Measurements from ENCODE around the gene SART3. TPM values are rescaled to one million over a fixed set of nuclear protein-coding genes. Genes with fewer than 3 reads are reported as not detected.

The SART3 gene
- total and polyA plus RNA-seq, 8 donors = 35.1 to 81.7 (median 64.3) TPM

- peak overlapping the region in 1 of 2 donors; percentile 8 for H3K27ac ChIP-seq
- H3K4me3 ChIP-seq = peak overlapping the region; percentile 30 to 34
- H3K4me1 ChIP-seq = no peaks in the 10 kb centered on the region
- TF ChIP-seq CTCF (IDR thresholded peaks at IDR 0.05) = no peak
- ATAC-seq (peak; percentile 10), DNase-seq (no peak)
- intact Hi-C loops (cut with DNase I) = no loop called here
- no peaks in the 10 kb centered on the region for H3K36me3 ChIP-seq
- no peaks in the 10 kb centered on the region for H3K9me3 ChIP-seq
- peaks cover 0 to 3% of the 10 kb centered on the region in 2 donors for H3K27me3 ChIP-seq
These were observed 36.0 kb upstream of the SART3 start for GRCh38 chr12:108596854-108597558.

GRCh38 chr12:108595711-108596647, 35.0 kb upstream of the SART3 start:
- TF ChIP-seq CTCF (IDR thresholded peaks at IDR 0.05) = no peak
- Histone ChIP-seq H3K4me3 (peak overlapping the region; percentile 30 to 34), H3K4me1 (no peaks in the 10 kb centered on the region), H3K27ac (peak overlapping the region in 1 of 2 donors; percentile 8), H3K9me3 (no peaks in the 10 kb centered on the region), H3K36me3 (no peaks in the 10 kb centered on the region), H3K27me3 (peaks cover 0 to 3% of the 10 kb centered on the region in 2 donors)
- intact Hi-C loops (cut with DNase I) = no loop called here
- ATAC-seq (no peak), DNase-seq (no peak)

GRCh38 chr12:108594960-108595710, 34.2 kb upstream of the SART3 start:
- DNase-seq = no peak
- ATAC-seq = no peak
- Histone ChIP-seq H3K27ac (no peak overlapping the region), H3K36me3 (no peaks in the 10 kb centered on the region), H3K27me3 (peaks cover 0 to 3% of the 10 kb centered on the region in 2 donors), H3K4me3 (no peak overlapping the region), H3K4me1 (no peaks in the 10 kb centered on the region), H3K9me3 (no peaks in the 10 kb centered on the region)
- no peak for TF ChIP-seq CTCF (IDR thresholded peaks at IDR 0.05)
- intact Hi-C loops (cut with DNase I) = no loop called here

- DNase-seq (no peak), ATAC-seq (no peak)
- no peak for TF ChIP-seq CTCF (IDR thresholded peaks at IDR 0.05)
- H3K4me3 ChIP-seq = no peak overlapping the region
- H3K9me3 ChIP-seq = no peaks in the 10 kb centered on the region
- no peaks in the 10 kb centered on the region for H3K36me3 ChIP-seq
- intact Hi-C loops (cut with DNase I) = no loop called here
- H3K27ac ChIP-seq = no peak overlapping the region
- peaks cover 0 to 9% of the 10 kb centered on the region in 2 donors for H3K27me3 ChIP-seq
- no peaks in the 10 kb centered on the region for H3K4me1 ChIP-seq
These were observed 33.4 kb upstream of the SART3 start for GRCh38 chr12:108594323-108594903.
